ENCODE measurements around the gene HLA-DPA1.
"Not testable (repeated sequence)": the region's sequence is repeated elsewhere in the genome, so short reads cannot be mapped to it uniquely, and the experiment has no call there.

HLA-DPA1 gene

DNA sequence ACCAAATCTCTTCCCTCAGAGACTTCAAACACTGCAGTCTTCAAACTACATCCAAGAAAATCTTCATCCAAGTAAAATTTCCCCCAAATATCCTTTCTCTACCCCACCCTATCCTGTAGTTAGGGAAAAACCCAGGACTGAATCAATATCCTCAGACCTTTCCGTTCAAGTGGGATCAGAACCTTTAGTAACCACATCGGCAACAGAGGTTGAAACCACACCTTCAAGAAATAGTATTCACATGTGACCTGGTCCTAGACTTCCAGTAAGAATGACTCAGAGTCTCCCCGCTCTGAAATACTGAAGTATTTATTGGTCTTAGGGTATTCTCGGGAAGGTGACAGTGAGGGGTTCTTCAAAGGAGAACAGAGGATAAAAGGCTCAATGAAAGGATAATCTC, 8.7 kb downstream of the HLA-DPA1 start:
- no peak for DNase-seq (ENCODE audit: low read depth)

DNA sequence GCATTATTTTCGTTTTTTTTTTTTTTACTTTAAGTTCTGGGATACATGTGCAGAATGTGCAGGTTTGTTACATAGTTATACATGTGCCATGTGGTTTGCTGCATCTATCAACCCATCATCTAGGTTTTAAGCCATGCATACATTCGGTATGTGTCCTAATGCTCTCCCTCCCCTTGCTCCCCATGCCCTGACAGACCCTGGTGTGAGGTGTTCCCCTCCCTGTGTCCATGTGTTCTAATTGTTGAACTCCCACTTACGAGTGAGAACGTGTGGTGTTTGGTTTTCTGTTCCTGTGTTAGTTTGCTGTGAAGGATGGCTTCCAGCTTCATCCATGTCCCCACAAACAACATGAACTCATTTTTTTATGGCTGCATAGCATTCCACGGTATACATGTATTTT, 10.0 kb downstream of the HLA-DPA1 start:
- DNase-seq (ENCODE audit: low read depth) = not testable (repeated sequence)

DNA sequence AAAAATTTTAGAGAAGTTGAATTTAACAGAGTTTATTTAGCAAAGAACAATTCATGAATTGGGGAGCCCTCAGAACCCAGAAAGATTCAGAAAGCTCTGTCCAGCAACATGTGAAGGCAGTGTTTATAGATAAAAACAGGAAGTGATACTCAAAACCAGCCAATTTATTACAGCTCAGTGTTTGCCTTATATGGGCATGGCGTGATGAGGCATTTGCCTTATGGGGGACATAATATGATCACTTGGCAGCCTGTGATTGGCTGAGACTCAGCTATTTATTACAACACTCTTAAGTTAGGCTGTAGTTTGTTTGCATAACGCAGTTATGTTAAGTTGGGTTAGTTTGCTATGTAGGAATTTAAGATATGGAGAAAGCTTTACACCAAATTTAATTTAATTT, 11.5 kb downstream of the HLA-DPA1 start:
- DNase-seq (ENCODE audit: low read depth) = no peak

DNA sequence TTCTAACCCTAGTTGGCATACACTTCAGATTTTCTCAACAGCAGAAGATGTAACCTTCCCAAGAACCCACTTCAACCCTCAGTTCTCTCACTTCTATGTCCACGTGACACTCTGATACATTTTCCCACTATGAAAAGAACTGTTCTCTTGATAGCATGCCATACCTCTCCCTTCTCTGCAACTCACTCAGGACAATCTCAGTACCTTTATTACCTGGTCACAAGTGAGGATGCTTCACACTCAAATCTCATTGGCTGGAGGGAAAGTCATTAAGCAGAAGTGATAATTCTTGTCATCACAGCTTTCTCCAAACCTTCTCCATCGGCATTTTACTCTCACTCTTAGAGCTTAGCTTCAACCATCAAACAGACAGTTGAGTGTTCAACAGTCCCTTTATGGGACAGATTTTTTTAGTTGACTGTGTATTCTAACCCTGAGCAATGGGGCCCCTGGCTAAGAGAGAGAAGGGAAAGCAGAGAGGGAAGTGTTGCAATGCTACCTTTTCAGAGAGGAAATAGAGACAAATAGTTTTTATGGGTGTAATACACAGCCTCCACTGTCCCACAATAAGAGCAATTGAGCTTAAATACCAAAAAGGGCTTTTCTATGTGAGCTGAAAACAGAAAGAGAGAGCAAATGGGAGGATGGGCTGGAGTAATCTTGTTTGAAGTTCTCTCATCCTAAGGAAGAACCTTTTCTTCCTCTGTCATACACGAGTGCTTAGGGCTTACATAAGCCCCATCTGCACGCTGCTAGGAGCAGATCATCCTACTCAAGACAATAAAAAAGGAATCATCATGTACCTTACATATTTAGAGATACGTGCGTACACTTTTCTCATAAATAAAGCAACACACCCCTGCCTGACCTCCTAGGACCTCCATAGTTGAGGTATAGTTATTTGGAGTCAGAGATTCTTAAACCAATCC, 16.0 kb downstream of the HLA-DPA1 start:
- no peak for DNase-seq (ENCODE audit: low read depth)

DNA sequence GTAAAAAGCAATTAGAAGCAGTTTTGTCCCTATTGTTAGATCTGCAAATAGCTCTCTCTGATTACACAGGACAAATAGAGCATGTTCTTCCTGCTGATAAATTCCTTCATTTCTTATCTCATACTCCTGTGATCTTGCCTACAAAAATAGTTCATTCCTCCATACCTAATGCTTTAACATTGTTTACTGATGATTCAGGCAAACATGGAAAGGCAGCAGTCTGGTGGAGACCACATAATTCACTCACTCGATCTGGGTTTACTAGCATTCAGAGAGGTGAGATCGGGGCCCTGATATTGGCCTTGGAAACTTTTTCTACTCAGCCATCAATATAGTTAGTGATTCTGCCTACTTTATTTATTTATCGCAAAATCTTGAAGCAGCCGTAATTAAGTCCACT, 20.2 kb downstream of the HLA-DPA1 start:
- no peak for DNase-seq (ENCODE audit: low read depth)

DNA sequence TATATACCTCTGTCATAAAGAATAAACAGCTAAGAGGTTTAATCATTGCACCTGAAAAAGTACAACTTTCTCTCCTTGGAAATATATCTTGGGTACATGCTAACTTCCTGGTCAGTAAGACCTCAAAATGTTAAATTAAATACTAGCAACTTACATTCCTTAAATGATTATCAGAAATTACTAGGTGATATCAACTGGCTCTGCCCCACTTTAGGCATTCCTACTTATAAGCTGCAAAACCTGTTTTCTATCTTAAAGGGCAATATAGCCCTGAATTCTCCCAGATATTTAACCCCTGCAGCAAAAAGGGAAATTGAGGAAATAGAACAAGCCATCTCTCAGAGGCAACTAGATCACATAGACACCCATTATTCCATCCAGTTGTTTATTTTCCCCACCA, 20.8 kb downstream of the HLA-DPA1 start:
- no peak for DNase-seq (ENCODE audit: low read depth)

DNA sequence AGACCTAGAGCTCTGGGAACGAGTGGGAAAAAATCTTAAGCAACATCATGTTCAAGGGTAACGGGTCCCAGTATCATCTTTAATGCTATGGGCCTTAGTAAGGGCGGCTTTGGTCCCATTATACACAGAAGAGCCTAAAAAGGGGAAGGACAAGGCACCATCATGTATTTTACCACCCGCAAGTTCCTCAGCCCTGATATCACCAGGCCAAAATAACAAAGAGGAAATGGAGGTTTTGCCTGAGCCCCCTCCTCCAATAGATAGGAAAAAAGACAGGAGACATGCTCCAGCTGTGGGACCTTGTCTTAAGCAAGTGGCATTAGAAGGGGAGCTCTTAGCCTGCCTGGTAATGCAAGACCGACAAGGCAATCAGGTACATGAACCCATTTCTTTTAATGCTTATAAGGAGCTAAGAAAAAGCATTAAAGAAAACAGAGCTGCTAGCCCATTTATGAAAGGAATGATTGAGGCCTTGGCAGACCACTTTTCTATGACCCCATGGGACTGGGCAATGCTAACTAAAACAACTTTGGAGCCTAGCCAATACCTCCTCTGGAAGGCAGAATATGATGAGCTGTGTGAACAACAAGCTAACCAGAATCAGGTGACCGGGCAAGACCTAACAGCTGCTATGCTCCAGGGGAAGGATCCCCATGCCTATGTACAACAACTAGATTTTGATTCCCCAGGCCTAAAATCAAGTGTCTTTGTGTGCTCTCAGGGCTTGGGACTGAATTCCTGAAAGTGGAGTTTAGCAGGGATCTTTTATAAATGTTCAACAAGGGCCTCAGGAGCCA, 23.2 kb downstream of the HLA-DPA1 start:
- DNase-seq (ENCODE audit: low read depth) = no peak

DNA sequence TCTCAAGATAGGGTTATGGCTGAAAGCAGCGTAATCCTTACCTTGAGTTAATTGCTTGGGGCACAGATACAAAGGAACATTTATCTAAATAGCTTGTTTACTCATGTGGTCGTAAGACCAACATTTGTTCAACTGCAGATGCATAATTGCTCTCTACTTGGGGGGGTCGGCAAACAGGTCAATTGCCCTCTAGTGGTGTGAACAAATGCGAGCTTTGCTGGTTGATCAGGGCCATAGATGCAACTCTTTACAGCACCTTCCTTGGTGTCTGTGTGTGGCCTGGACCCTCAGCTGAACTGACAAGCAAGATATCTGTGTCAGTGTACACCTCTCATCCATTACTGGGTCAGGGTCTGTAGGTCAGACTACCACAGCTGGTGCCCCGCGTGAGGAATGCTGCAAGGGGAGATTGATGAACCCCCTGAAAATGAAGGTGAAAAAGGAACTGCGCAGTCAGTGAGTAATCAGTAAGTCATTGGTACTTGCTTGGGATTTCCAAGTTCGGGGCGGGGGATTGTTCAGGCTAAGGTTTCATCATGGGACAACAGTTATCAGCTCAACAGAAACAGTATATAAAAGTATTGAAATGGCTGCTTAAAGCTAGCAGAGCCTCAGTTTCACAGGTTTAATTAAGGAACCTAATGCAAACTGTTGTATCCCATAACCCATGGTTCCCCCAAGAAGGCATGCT, 24.0 kb downstream of the HLA-DPA1 start:
- no peak for DNase-seq (ENCODE audit: low read depth)

DNA sequence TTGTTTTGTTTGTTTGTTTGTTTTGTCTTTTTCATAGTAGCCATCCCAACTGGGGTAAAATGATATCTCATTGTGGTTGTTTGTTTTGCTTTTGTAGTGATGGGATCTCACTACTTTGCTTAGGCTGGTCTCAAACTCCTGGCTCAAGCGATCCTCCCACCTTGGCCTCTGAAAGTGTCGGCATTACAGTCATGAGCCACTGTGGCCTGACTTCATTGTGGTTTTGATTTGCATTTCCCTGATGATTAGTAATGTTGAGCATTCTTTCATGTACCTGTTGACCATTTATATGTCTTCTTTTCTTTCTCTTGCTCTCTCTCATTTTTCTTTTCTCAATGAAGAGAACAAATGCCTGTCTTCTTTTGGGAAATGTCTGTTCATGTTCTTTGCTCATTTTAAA, 33.3 kb downstream of the HLA-DPA1 start:
- no peak for DNase-seq (ENCODE audit: low read depth)

DNA sequence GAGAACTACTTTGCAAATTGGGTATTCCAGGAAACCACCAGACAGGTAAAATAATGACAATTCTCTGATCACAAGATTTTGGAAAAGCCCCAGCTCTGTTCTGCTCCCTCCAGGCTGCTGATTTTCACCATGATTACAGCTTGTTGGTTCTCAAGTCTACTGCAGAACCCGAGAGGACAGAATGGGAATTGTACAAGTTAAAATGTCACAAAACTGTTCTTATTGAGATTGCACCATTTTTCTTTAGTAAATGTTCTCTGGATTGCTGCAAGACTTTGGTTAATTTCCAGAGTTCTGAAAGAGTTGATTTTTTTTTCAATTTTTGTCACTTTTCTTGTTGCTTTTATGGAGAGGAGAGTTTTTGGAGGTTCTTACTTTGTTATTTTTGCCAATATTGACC, 36.9 kb downstream of the HLA-DPA1 start:
- no peak for DNase-seq (ENCODE audit: low read depth)

DNA sequence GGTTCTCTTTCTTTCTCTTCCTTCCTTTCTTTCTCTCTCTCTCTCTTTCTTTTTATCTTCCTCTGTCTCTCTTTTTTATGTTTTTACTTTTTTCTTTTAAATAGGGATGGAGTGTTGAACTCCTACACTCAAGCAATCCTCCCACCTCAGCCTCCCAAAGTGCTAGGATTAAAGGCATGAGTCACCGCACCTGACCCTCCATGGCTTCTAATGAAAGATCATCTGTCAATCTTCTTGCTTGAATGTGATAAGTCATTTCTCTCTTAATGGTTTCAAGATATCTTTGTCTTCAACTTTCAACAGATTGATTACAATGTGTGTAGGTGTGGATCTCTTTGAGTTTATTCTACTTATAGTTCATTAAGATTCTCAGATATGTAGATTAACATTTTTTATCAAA, 38.9 kb downstream of the HLA-DPA1 start:
- no peak for DNase-seq (ENCODE audit: low read depth)

DNA sequence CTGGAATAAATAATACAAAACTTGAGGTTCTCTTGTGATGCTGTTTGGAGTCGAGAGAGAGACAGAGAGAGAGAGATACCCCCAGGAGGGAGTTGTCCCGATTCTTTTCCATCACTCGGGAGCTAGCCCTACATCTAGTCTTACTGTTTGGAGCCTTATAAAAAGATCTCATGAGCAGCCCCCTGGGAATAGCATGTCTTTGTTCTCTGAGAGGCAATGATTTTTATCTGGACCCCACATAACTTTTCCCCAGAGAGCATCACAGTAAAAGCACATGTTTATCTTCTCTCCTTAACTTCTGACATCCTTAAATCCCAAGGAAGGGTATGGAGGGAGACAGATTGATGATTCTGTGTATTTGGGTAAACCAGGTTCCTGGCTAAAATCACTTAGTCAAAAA, 43.2 kb downstream of the HLA-DPA1 start:
- no peak for DNase-seq (ENCODE audit: low read depth)

DNA sequence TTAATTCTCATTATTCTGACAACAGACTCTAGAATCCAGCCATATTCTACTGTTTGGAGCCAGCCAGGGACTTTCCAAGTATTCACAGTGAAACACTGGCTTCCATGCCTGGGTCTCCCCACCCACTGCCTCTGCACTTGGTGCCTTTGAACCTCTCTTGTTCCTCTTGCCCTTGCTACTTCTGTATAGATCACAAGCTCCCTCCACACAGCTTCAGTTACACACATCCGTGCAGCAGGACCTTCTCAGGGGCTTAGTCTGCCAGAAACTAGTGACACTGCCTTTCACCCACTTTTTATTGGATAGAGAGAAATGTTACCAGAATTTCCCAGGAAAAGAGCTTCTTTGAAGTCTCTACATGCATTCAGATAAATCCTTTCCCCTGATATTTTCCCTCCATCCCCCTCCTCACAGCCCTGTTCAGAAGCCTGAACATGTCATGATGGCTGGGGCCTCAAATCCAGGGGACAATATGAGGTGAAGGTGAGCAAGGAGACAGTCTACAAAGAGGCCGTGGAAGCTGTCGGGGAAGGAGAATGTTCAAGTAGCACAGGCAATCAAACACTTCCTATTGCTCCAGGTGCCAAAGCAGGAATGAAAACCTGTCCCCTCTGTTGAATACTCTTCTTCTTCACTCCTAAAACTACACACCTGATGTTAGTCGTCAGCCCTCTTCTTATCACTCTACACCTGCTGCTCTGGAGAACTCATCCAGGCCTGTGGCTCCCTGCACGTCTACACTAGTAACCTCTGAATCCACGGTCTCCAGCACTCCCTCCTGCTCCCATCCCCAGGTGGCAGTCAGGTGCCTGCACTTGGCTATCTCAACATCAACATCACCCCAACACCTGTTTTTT, 43.9 kb downstream of the HLA-DPA1 start:
- DNase-seq (ENCODE audit: low read depth) = no peak

DNA sequence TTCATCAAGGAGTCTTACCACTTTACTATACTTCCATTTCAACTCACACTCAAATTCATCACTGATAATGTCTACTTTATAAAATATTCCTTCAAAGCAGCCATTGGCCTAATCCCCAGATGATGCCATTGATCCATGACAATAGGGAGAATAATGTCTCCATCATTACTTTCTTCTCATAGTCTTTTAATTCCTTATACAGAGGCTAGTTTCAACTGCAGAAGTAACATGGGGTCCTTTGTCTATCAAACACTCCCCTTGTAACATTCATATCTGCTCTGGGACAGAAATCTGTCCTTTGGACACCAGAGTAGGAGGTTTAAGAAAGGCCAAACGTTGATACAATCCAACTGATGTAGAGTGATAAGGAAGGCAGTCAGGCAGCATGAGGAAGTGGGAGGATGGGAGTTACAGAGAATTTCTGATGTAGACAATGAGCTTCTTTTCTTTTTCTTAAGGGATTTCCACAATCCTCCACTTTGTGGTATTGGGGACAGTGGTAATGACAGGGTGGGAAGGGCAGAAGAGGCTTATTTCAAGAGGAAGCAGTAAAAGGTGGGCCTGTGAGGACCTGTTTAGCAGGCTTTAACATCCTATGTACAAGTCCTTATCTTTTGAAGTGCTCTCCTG, 45.1 kb downstream of the HLA-DPA1 start:
- no peak for DNase-seq (ENCODE audit: low read depth)

DNA sequence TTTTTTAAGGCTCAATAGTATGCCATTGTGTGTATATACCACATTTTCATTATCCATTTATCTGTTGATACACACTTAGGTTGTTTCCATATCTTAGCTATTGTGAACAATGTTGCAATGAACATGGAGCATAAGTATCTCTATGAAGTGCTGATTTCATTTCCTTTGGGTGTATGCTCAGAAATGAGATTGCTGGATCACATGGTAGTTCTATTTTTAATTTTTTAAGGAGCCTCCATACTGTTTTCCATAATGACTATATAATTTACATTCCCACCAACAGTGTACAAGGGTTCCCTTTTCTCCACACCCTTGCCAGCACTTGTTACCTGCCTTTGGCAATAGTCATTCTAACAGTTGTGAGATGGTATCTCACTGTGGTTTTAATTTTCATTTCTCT, 48.9 kb downstream of the HLA-DPA1 start:
- no peak for DNase-seq (ENCODE audit: low read depth)

DNA sequence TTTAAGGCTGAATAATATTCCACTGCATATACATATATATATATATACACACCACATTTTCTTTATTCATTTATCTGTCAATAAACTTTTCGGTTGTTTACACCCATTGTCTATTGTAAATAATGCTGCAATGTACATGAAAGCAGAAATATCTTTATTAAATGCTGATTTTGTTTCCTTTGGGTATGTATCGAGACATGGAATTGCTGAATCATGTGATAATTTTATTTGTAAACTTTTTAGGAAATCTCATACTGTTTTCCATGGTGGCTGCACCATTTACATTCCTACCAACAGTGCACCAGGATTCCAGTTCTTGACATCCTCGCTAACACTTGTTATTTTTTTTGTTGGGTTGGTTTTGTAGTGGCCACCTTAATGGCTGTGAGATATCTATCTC, 49.9 kb downstream of the HLA-DPA1 start:
- no peak for DNase-seq (ENCODE audit: low read depth)

DNA sequence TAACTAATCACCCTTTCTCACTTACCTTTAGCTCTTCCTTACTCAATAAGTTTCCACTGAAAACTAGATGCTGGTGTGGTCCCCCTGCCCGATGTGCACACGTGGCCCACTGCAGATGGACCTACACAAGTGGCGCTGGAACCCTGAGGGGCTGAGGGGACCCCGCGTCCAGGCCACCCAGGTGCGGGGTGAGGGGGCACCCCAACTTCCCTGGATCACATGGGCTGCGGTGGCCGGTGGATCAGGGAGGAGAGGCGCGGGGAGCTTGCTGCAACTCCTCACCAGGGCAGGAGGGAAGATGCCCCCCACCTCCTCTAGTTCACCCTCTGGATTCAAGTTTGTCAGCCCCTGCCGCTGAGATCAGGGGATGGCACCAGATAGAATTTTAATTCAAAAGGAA, 51.5 kb downstream of the HLA-DPA1 start:
- DNase-seq (ENCODE audit: low read depth) = no peak

DNA sequence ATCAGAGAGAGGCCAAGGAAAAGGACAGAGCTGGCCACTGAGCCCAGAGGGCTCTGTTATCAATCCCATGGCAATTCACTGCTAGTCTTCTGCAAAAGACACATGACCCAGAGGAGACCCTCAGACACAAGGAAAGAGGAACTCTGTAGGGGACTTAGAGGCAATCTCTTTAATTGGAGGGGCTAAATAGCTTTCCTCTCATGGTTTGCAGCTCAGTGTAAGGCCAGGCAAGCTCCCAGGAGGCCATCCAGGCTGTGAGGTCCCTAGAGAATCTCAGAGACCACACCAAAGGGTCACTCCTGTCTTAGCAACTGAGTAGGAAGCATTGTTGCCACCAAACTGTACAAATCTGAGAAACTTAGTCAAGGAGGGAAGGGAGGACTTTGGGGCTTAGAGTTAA, 54.1 kb downstream of the HLA-DPA1 start:
- no peak for DNase-seq (ENCODE audit: low read depth)

DNA sequence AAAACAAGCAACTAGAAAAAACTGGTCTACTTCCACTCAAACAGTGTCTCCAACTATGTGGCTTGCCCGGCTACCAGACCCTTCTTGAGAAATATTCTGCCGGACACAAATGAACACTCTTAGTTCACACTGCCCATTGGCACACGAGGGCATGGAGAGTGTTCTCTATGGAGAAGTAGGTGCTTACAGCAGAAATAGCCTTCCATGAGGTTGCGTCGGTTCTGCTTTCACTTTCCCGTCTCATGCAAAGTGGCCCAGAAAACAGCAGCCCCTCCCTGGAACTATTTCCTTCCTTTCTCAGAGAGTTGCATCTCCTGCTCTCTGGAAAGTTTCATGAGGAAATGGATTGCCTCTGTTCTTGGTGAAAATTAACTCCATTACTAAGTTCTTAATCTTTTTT, 54.5 kb downstream of the HLA-DPA1 start:
- DNase-seq (ENCODE audit: low read depth) = no peak

DNA sequence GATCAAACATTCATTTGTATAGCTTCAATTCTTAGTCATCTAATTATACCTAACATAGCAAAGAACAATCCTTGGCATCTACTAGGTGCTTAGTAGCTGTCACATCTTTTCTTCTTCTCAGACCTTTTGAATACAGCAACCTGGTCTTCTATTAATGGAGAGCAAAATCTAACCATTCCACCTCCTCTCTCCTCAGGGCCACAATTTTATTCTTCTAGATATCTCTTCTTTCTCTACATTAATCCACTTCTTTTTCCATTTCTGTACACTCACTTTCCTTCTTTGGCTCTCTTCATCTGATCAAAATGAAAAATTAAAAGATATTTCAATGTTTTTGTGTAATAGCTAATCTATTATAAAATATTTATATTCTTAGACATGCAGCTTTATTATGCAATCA, 55.0 kb downstream of the HLA-DPA1 start:
- DNase-seq (ENCODE audit: low read depth) = no peak

DNA sequence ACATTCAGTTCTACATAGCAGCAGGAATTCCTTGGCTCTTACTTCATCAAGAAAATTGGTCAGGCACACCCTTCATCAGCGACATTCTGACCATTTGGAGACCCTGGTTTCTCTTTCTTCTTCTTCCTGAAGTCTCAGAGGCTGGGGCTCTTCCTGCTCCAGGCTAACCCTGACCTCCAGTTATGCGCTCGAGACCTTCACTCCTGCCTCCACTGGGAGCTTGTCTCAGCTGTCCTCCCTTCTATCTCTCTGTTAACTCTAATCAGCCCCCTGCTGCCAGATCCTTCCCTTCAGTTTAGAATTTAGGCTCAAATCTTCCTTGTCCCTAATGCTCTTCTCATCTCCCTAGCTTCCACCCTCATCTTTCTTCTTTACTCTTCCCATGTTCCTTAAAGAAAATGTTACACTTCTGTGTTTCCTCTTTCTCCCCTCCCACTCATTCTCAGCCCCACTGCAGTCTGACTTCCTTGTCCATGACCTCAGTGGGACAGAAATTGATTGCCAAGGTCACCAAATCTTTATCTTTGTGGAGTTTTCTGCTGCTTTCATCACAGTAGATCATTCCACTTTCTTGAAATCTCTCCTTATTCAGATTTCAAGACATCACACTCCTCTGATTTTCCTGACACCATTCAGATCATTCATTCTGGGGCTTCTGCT, 55.6 kb downstream of the HLA-DPA1 start:
- no peak for DNase-seq (ENCODE audit: low read depth)
